ENCODE data around the gene IQCN.

- no peak for TF ChIP-seq POLR2AphosphoS5 (IDR thresholded peaks at IDR 0.05; ENCODE audit: low read depth, low read length)
- no peak for TF ChIP-seq POLR2A (IDR thresholded peaks at IDR 0.05; ENCODE audit: low read depth, low read length)
These were observed 41.6 kb downstream of the IQCN start for GRCh38 chr19:18232540-18233223.

Measured in GM12892 (cell line).